ENCODE data around the gene UQCR10.

DNA sequence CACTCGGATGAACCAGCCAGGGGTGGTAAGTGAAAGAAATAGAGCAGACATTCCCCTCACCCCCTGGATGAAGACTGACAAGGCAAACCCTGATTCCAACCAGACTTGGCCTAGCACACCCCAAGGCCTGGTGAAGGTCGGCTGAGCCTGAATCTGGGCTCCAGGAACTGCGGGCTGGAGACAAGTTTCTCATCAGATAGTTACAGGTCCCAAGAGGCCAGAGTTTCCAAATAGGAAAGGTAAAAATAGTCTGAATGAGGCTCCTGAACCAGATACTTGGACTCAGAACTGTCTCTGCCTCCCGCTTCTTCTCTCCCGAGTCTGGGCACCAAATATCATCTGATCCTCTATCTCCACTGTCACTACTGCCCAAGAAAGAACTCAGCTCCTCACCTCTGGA lies 8.2 kb upstream of the UQCR10 start:
- TF ChIP-seq, protein P1, sequence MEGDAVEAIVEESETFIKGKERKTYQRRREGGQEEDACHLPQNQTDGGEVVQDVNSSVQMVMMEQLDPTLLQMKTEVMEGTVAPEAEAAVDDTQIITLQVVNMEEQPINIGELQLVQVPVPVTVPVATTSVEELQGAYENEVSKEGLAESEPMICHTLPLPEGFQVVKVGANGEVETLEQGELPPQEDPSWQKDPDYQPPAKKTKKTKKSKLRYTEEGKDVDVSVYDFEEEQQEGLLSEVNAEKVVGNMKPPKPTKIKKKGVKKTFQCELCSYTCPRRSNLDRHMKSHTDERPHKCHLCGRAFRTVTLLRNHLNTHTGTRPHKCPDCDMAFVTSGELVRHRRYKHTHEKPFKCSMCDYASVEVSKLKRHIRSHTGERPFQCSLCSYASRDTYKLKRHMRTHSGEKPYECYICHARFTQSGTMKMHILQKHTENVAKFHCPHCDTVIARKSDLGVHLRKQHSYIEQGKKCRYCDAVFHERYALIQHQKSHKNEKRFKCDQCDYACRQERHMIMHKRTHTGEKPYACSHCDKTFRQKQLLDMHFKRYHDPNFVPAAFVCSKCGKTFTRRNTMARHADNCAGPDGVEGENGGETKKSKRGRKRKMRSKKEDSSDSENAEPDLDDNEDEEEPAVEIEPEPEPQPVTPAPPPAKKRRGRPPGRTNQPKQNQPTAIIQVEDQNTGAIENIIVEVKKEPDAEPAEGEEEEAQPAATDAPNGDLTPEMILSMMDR (IDR thresholded peaks at IDR 0.05) = no peak
- TF ChIP-seq POLR2A (IDR thresholded peaks at IDR 0.05) = no peak

All from thyroid gland (tissue), 4 donors.